ENCODE data around the gene UBALD2.

GRCh38 chr17:76234354-76234679 is 30.8 kb upstream of the UBALD2 start:
- no peak for TF ChIP-seq POLR2A (IDR thresholded peaks at IDR 0.05)
- TF ChIP-seq, protein P1, sequence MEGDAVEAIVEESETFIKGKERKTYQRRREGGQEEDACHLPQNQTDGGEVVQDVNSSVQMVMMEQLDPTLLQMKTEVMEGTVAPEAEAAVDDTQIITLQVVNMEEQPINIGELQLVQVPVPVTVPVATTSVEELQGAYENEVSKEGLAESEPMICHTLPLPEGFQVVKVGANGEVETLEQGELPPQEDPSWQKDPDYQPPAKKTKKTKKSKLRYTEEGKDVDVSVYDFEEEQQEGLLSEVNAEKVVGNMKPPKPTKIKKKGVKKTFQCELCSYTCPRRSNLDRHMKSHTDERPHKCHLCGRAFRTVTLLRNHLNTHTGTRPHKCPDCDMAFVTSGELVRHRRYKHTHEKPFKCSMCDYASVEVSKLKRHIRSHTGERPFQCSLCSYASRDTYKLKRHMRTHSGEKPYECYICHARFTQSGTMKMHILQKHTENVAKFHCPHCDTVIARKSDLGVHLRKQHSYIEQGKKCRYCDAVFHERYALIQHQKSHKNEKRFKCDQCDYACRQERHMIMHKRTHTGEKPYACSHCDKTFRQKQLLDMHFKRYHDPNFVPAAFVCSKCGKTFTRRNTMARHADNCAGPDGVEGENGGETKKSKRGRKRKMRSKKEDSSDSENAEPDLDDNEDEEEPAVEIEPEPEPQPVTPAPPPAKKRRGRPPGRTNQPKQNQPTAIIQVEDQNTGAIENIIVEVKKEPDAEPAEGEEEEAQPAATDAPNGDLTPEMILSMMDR (IDR thresholded peaks at IDR 0.05), result no peak
